GM12875 (cell line): ENCODE measurements around the gene ABHD11.
"Not testable (repeated sequence)": the region's sequence is repeated elsewhere in the genome, so short reads cannot be mapped to it uniquely, and the experiment has no call there.

ENCODE experiments used
- H3K4me3 ChIP-seq: one replicate; pipeline ENCODE4 v1.5.1; 2011; ENCODE audit warnings: low read depth, low read length, control low read depth
- CTCF ChIP-seq: IDR thresholded peaks from 2 replicates; pipeline ENCODE4 v1.5.1; 2011; ENCODE audit warnings: low read depth, mild to moderate bottlenecking, control low read depth, inconsistent platforms, low read length, moderate library complexity, borderline replicate concordance; ENCODE audit not compliant: insufficient read depth

The ABHD11 gene

GRCh38 chr7:73738612-73739386, at the start of gene ABHD11:
Gene ABHD11, minus strand, starts transcription at chr7:73738802. Its CDS starts 32 bp downstream, at chr7:73738770.
- no peak for TF ChIP-seq CTCF
- peak within 1 kb of the TSS; percentile 81 for H3K4me3 ChIP-seq

GRCh38 chr7:73787786-73788048, 49.1 kb upstream of the ABHD11 start:
- H3K4me3 ChIP-seq, result not testable (repeated sequence)

GRCh38 chr7:73786588-73786987, 48.0 kb upstream of the ABHD11 start:
- TF ChIP-seq CTCF, result no peak
- H3K4me3 ChIP-seq, result no peak overlapping the region

GRCh38 chr7:73779517-73779916, 40.9 kb upstream of the ABHD11 start:
- no peak for TF ChIP-seq CTCF
- no peak overlapping the region for H3K4me3 ChIP-seq

GRCh38 chr7:73778801-73779389, 40.3 kb upstream of the ABHD11 start:
- TF ChIP-seq CTCF, result no peak
- no peak overlapping the region for H3K4me3 ChIP-seq

GRCh38 chr7:73774923-73775322, 36.3 kb upstream of the ABHD11 start:
- H3K4me3 ChIP-seq, result no peak overlapping the region
- no peak for TF ChIP-seq CTCF

GRCh38 chr7:73773700-73774517, 35.3 kb upstream of the ABHD11 start:
- TF ChIP-seq CTCF, result no peak
- no peak overlapping the region for H3K4me3 ChIP-seq
